Stimulated activated CD8-positive, alpha-beta memory T cell treated with anti-CD3 and anti-CD28 coated beads, Interleukin-7, amount 100 ng/mL, for 48 hours (primary cell): Measurements from ENCODE around the gene TMPRSS11B.
"Not testable (repeated sequence)": the region's sequence is repeated elsewhere in the genome, so short reads cannot be mapped to it uniquely, and the experiment has no call there.

Experiments used
- DNase-seq, 2 donors: peaks; one replicate each; pipeline ENCODE4 v3.0.0-alpha.2; 2020; ENCODE audit warnings: low read depth in 1 of 2; ENCODE audit errors: extremely low read depth in 1 of 2

TMPRSS11B gene

GRCh38 chr4:68240620-68241019, 4.9 kb downstream of the TMPRSS11B start:
- DNase-seq, result no peak

GRCh38 chr4:68228568-68228967, 16.9 kb downstream of the TMPRSS11B start:
- no peak for DNase-seq

DNA sequence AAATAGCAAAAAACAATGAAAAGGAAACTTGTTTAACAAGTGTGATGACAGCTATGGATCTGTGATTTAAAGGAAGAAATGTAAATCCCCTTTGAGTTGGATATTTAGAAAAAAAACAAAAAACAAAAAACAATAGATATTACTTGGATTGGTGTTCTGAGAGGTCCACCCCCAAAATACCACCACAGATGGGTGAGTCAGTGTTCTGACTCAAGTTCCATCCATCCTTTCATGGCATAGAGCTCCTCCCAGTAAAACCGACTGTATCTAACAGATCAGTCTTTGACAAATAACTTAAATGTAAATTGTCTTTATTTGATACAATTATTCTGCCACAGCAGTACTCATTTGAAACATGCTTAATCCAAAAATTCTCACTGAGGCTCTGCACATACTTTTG, 27.4 kb downstream of the TMPRSS11B start:
- DNase-seq, result no peak

DNA sequence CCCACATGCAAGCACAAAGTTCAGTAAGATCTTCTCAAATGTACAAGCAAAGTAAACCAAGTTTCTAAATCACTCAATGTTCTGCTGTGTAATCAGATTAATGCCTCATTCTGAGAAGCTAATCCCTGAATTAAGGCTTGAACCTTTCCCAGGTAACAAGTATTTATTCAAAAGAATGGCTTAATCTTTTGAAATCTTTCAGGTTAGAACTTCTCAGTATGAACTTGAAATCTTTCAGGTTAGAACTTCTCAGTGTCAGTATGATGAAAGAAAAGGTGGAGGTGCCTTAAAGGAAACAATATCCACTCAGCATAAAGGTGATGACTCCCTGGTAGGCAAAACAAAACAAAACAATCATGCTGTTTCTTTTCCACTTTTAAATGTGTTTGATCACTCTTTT, 29.0 kb downstream of the TMPRSS11B start:
- DNase-seq, result no peak

GRCh38 chr4:68209003-68209402, 36.5 kb downstream of the TMPRSS11B start:
- no peak for DNase-seq

DNA sequence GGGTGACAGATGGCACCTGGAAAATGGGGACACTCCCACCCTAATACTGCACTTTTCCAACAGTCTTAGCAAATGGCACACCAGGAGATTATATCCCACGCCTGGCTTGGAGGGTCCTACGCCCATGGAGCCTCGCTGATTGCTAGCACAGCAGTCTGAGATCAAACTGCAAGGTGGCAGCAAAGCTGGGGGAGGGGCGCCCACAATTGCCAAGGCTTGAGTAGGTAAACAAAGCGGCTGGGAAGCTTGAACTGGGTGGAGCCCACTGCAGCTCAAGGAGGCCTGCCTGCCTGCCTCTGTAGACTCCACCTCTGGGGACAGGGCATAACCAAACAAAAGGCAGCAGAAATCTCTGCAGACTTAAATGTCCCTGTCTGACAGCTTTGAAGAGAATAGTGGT, 51.2 kb downstream of the TMPRSS11B start:
- DNase-seq, result not testable (repeated sequence)

DNA sequence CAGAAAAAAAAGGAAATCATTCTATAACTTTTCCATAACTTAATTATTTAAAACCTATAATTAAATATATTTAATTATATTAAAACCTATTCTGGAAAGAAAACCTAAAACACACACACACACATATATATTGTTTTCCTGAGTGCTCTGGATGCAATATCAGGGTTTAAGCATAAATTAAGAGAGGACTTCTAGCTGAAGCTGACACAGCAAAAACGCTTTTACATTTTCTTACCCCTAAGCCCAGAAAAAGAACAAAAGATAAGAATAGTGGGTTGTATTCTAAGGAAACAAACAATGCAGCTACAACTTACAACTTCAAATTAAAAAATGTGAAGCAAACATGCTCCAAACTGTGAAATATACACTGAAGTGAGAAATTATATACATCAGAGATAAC, 52.3 kb downstream of the TMPRSS11B start:
- DNase-seq, result no peak

- no peak for DNase-seq
Measured at GRCh38 chr4:68187145-68187544, 58.3 kb downstream of the TMPRSS11B start.

DNA sequence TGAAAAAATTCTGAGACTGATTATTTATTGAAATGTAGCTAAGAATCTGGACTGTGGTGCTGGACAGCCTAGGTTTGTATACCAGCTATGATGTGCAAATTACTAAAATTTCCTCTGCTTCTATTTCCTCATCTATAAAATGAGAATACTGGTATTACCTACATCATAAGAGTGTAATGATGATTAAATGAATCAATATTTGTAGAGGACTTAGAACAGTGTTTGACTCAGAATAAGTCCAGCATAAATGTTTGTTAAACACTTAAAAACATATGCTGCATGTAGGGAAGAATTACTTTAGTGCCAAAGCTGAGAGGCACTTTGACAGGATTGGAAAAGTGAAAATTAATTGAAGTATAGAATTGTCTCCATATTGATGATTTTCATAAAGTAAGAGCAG, 60.6 kb downstream of the TMPRSS11B start:
- no peak for DNase-seq

GRCh38 chr4:68183417-68183816, 62.1 kb downstream of the TMPRSS11B start:
- DNase-seq, result no peak

DNA sequence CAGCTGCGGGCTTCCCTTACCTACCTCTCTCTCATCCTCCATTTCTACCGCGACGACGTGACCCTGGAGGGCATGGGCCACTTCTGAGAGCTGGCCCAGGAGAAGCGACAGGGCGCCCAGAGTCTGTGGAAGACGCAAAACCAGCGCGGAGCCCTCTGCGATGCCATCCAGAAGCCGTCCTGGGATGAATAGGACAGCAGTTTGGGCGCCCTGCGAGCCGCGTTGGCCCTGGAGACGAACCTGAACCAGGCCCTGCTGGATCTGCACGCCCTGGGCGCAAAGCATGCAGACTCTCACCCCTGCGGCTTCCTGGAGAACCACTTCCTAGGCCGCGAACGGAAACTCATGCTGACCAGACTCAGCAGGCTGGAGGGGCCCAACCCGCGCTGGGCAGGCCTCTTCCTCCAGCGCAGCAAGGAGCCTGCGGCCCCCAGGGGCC, 63.1 kb downstream of the TMPRSS11B start:
- DNase-seq, result no peak

DNA sequence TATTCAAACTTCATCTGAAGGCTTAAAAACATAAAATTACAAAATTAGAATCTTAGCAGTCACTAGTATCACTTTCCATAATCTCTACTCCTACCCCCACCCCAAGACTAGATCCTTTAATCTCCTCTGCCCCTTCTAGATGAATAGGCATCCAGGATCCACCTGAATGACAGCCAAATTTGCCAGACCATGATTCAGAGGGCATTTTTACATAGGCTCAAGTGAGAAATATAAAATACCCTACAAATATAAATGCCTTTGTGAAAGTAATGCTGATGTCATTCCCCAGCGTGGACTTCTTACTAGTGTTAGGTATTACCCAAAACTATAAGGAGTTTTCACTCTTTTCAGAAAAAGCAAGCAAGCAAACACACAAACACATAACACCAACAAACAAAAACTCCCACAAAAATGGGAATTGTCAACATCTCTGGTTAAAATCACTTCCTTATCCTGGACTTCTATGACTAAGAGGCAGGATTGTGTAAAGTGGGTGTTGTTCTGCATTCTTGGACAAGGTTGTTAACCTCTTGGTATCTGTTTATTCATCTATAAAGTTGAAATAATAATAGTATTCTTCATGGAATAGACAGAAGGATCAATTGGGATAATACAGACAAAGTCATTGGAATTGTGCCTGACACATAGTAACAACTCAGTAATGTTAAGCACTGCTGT, 64.5 kb downstream of the TMPRSS11B start:
- no peak for DNase-seq

DNA sequence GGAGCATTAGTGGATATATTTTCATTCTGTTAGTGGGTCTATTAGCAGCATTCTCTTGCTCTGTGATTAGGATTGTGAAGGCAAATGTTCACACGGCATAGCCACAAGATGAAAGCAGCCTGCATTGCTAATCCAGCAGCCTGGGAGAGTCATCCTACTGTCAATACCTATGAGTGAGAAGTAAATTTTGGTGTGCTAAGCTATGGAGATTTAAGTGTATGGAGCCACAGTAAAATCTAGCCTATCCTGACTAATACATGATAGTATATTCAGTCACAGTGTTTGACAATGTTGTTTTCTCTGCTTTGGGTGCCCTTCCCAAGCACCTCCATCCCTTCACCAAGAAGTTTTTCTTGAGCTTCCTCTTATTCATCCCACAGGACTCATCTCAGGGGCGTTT, 68.6 kb downstream of the TMPRSS11B start:
- no peak for DNase-seq
